G401.6 (cell line): ENCODE results near the gene PDCD4.
"Not testable (repeated sequence)": the region's sequence is repeated elsewhere in the genome, so short reads cannot be mapped to it uniquely, and the experiment has no call there.

Experiments
- FAIRE-seq: peaks from 2 replicates; lab custom pipeline; 2012; peaks lifted over from hg19 to GRCh38; lab: Jason Lieb, UNC

The PDCD4 gene

DNA sequence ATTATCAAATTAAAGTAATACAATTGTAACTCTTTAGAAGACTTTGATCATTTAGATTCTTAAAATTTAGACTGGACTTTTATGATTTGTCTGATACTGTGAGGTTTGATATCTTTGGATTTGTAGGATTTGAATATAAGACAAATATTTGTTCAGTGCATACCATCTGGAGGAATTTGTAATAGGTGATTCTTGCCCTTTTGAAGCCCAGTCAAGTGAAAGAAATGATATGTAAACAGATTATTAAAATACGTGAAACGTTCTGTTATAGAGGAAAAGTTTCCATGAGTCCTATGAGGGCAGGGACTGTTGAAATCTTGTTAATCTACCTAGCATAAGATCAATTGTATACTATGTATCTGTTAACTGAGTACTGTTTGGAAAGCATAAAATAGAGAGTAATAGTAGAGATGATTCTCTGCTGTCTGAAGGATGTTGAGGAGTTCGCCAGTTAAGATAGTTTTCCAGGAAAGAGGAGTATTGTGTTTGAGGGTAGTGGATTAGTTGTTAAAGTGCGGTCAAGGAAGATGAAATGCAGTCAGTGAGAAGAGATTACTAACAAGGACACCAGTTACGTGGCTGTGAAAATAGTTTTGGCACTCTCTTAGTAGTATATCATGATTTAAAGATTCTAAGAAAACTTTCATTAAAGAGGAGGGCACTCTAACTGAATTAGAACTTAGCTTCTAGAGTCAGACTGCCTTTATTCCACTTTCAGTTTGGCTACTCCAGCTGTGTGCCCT lies 14.4 kb downstream of the PDCD4 start:
- peak; percentile 80 for FAIRE-seq

DNA sequence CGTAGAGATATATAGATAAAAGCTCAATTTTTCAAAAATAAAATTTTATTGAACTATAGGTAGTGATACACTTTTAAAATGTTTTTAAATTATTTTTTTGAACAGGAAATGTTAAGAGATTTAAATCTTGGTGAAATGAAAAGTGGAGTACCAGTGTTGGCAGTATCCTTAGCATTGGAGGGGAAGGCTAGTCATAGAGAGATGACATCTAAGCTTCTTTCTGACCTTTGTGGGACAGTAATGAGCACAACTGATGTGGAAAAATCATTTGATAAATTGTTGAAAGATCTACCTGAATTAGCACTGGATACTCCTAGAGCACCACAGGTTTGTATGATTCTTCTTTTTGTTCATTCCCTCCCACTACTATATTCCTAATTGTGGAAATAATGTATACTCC lies 15.8 kb downstream of the PDCD4 start:
- FAIRE-seq = peak; percentile 65

DNA sequence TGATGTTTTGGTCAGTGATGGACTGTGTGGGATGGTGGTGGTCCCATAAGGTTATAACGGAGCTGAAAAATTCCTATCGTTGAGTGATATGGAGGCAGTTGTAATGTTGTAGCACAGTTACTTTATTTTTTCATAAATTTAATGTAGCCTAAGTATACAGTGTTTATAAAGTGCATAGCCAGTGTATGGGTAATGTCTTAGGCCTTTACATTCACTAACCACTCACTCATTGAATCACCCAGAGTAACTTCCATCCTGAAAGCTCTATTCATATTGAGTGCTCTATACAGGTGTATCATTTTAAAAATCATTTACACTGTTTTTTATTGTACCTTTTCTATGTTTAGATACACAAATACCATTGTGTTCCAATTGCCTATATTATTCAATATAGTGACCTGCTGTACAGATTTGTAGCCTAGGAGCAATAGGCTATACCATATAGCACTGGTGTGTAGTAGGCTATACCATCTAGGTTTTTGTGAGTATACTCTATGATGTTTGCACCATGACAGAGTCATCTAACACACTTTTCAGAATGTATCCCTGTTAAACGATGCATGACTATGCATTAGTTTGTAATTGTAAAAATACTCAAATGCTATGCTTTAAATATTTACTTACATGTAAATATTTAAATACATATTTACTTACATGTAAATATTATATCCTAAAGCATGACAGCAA lies 21.0 kb downstream of the PDCD4 start:
- no peak for FAIRE-seq

DNA sequence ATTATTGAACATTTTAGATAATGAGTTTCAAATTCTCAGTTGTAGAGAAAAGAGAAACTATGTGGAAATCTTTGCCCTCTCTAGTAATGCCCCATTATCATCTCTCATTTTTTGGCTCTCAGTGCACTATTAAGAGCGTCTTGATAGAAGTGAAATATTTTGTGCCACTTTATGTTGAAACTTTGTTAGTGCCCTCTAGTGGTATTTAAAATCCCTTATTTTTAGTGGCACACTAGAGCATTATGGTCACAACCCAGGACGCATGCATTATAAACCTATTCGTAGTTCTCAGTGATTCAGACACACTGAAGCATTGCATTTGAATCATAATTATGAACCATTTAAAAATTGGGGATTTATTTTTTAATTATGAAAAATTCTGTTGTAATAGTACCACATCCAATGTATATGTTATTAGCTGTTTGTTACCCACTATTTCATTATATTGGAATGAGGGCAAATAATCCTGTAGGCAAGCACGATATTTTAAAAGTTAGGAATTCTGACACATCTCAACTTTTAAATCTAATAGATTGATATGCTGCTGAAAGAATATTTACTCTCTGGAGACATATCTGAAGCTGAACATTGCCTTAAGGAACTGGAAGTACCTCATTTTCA lies 21.9 kb downstream of the PDCD4 start:
- FAIRE-seq = peak; percentile 96

DNA sequence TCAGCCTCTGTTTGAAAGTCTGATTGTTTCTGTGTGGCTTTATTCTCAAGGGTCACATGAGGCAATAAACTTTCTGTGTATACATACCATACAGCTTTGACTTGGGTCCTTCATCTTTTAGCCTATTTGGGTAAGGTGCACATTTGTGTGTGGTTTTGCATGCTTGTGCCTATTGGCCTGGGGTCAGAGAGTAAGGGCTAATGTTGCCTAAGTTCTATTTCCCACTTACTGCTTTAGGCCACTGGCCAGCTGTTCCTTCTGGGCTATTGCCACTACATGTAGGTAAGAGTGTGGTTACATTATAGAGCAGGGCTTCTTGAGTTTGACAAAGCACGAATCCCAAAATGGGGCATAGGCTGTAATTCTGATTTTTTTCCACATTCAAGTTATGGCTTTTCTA lies 25.5 kb downstream of the PDCD4 start:
- FAIRE-seq = no peak

DNA sequence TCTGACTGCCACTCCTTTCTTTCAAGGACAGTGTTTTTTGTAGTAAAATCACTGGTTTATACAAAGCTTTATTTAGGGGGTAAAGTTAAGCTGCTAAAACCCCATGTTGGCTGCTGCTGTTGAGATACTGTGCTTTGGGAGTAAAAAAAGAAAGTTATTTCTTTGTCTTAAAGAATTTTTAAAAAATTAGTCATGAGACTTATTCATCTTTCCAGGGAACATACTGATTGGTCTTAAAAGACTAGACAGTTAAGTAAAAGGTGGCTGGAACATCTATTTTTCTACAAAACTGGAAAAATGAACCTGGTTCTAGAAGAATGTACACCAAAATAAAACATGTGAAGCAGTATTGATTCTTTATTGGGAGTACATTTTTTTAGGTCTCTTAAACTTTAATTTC lies 26.7 kb downstream of the PDCD4 start:
- FAIRE-seq = no peak

DNA sequence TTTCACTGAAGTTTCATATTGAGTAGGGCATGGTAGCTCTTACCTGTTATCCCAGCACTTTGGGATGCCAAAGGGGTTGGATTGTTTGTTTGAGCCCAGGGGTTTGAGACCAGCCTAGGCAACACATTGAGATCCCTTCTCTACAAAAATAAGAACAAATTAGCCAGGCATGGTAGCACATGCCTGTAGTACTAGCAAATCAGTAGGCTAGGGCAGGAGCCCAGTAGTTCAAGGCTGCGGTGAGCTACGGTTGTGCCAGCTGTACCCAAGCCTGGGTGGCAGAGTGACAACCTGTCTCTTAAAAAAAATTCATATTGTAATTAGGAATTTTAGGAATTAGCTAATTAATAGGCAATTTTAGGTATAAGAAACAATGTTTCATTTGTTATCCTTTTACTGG lies 29.3 kb downstream of the PDCD4 start:
- no peak for FAIRE-seq

DNA sequence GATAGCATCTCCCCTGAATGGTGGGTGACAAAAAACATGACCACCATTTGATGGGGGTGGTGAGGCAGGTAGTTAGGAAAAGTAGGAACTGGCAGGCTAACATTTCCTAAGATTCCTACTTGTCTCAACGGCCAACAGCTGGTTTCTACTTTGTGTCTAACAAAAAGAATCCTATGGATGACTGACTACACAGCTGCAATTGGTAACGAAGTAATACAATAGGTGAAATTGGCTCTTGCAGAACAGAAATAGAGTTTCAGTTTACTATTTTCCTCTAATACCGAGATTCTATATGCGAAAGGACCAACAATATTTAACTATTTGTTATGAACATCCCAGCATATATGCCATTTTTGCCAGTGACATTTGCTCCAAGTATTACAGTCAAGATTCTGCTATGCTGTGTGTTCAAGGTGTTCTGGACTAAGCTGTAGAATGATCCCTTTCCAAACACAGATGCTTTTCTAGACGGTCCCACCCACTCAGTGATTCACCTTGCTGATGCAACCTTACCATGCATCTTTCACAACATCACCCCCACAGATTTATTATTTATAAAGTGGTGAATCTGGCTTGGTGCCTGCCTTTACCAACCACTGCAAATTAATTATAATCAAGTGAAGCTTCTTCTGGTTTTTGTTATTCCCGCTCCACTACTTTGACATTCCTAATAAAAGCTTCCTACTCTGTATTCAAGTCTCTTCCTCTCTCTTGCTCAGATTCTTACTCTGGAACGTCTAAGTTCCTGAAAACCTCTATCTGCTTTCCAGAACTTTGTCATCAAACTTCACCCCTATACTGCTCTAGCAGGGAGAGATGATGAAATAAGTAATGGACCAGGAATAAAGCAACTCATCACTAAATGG lies 30.5 kb downstream of the PDCD4 start:
- no peak for FAIRE-seq

DNA sequence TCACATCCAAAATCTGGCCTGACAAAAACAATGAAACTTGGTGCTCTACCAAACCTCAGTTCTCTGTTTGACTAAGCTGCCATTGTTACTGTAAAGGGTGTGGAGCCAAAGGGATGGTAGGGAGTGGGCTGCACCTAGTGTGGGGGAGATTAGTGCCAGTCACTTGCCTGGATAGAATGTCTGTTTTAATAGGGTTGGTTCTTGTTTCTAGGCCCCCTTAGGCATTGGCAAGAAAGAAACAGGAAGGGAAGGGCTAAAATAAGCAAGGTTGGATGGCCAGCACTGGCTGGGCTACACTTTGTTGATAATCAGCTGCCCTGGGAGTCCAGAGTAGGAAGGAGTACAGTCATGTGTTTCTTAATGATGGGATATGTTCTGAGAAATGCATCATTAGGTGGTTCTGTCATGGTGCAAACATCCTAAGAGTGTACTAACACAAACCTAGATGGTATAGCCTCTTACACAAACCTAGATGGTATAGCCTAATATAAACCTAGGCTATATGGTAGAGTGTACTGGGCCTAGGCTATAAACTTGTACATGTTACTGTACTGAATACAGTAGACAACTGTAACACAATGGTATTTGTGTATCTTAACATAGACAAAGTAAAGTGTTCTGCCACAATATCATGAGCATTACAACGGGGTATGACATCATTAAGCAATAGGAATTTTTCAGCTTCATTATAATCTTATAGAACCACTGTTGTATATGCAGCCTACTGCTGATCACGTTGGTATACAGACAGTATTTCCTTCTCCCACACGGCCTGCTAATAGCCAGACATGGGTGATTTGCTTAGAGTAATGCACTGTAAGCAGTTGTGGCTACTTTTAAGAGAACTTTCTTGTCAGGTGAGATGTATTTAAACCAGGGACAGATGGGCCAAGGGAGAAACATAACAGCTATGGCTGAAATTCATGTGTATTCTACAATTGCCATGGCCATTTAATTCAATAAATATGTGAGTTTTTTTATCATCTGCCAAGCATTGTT lies 31.9 kb downstream of the PDCD4 start:
- FAIRE-seq = no peak

DNA sequence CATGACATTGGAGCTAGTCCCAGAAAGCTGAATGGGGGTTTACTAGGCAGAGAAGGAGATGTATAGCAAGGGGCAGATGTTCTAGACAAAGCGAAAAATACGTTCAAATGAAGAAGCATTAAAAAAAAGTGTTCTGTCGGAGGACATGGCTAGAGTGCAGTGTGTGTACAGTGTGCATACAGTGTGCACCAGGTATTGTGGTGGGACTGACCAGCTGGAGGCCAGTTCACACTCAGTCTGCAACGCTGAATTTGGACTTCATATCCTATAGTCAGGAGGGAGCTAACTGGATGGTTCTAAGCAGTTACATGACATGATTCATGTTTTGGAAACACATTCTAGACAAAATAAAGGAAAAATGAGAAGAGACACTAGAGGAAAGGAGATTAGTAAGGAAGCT lies 38.4 kb downstream of the PDCD4 start:
- FAIRE-seq = no peak

DNA sequence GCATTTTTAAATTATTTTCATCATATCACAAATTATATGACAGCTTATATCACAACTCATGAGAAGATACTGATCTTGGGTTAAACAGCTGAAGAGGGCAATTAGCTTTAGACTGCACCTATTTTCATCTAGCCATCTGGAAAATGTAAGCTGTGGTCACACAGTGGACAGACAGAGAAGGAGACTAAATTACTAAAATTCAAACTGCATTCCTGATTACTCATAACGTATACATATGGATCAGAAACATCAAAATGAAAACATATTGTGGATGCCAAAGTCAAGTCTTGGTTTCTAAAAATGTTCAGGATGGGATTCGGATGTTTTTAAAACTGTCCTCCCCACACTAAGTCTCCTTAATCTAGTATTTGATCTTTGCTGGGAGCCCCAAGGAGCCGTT lies 40.6 kb downstream of the PDCD4 start:
- FAIRE-seq = peak; percentile 23

DNA sequence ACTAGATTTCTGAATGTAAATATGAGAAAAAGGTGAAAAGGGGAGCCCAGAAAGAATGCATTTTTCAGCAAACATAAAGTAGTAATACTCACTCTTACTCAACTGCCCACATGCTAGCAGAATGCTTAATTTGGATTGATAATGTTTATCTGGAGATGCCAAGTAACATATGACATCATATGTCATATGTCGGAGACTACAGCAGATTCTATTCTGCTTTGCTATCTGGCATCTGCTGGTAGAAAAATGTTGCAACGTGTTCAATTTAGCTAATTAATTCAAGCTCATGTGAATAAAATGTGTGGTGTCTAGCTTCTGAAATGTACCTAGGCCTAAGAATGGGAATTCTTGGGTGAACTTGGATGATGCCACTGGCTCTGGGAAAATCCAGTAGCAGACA lies 42.7 kb downstream of the PDCD4 start:
- no peak for FAIRE-seq

DNA sequence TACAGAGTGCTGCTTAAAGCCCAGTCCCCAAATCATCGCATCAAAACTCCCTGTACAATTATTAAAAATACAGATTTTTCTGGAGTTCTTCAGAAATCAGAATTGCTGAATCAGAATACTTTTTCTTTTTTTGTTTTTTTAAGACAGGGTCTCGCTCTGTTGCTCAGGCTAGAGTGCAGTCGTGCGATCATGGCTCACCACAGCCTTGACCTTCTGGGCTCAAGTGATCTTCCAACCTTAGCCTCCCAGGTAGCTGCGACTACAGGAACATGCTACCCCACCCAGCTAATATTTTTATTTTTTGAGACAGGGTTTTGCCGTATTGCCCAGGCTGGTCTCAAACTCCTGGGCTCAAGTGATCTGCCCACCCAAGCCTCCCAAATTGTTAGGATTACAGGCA lies 43.3 kb downstream of the PDCD4 start:
- FAIRE-seq = no peak

DNA sequence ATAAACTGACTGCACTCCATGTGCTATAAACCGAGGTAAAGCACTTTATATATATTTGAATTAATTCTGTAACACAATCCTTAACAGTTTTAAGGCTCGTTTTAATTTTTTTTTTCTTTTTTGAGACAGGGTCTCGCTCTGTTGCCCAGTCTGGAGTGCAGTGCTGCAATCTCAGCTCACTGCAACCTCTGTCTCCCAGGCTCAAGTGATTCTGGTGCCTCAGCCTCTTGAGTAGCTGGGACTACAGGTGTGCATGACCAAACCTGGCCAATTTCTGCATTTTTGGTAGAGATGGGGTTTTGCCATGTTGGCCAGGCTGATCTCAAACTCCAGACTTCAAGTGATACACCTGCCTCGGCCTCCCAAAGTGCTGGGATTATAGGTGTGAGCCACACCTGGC lies 43.9 kb downstream of the PDCD4 start:
- FAIRE-seq = not testable (repeated sequence)

DNA sequence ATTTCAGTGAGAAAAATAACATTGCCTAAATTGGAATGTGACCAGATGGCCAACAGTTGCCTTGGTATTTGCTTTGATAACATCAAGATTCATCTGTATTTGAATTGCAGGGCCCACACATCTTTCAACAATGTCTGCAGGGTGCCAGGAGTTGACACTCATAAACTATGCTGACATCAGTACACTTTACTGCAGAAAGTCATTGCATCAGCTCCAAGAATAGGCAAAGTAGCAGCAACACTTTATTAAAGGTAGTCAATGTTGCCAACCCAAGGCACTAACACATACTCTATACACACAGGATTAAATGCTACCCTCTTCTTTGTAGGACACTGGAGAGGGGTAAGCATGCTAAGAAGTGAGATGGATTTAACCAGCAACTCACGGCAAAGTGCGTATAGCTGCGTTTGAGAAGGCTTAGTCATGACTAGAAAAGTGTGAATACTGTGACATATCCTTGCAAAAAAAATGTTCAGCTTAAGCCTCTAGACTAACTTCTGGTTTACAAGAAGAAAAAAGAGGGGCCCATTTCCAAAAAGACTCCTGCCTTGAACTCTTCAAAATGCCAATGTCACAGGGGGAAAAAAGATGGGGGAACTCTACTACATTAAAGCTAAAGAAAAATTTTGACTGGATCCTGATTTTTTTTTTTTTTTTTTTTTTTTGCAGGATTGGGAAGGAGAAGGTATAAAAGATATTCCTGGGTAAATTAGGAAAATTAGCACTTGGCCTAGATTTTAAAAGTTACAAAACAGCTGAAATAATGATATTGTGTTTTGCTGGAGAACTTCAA lies 45.0 kb downstream of the PDCD4 start:
- no peak for FAIRE-seq

DNA sequence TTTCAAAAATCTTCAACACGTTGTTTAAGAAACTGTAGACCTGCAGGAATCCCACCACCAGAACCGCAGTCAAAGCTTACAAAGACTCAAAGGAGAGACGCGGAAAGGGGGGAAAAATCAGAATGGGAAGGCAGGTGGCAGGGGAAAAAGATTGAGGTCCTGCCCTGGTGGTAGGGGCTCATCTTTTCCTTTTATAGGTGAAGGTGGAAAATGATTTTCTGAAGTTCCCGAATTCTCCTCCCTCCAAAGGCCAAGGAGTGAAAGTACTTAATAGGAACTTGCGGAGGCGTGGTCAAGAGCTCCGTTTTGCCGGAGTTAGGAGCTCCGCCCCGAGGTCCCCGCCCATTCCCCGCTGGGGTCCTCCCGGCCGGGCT lies 46.5 kb downstream of the PDCD4 start:
- FAIRE-seq = peak; percentile 97

DNA sequence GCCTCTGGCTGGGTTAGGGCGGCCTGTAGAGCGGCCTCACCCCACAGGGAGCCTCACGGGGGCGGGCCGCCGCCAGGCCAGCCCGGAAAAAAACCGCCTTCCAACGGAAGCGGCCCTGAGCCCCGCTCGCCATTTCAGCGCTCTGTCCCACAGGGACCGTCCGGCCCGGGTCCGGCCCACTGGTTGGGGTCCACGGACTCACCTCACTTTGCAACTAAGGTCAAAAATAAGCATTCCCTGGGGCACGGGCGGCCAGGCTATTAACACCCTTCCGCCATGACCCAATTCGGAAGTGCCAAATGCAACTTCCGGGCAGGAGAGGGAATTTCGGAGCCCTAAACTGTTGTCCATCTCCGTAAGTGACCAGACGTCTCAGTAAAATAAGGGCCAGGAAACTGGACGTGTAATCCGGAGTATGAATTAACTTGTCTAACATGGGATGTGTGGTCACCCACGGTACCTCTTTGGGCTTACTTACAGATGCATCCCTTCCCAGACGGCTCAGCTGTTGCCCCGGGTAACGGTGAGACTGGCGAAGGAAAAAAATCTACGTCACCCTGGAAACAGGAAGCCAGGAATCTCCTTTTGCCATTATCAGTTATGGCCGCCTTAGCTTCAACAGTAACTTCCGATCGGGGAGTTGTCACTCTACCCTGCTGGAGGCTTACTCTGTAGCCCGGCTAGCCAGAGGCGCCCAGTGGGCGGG lies 47.1 kb downstream of the PDCD4 start, which contains the start of gene BBIP1:
Gene BBIP1, minus strand, starts transcription at position 538 of the 706 bp plus-strand sequence. CDS start 1,023 bp downstream, outside the sequence.
- peak; percentile 99 for FAIRE-seq

DNA sequence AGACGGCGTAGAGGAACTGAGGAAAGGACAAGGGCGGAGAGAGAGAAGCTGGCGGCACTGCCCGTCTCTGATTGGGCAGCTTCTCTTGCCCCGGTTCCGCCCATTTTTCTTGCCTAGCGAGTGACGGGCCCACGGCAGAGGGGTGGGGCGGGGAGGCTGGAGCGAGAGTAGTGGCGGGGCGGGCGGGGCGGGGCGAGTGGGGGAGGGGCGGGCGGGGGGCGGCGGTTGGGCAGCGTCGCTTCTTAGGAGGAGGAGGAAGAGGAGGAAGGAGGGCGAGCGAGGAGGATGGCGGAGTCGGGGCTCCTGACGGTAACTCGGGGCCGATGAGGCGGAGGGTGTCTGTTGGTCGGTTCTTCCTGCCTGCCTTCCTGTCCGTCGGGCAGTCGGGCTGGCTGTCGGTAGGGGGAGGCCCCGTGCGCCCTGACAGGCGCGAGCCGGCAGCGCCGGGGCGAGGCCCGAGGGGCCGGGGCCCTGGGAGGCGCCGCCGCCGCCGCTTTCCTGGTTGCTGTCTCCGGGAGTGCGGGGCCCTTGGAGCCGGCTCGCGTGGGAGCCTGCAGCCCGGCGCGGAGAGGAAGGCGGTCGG lies 47.7 kb downstream of the PDCD4 start, which contains the start of gene SHOC2:
Gene SHOC2, plus strand, starts transcription at position 256 of the 583 bp plus-strand sequence. CDS start 44,755 bp downstream, outside the sequence.
- no peak for FAIRE-seq
